NCI-H1694 treated with DMSO at 0.1 percent for 48 hours (cell line): Measurements from ENCODE around the gene MYBPH.
A peak's percentile ranks its signal among the peaks of the same experiment; 100 is the strongest.

Source experiments
- DNase-seq: peaks from one replicate; lab custom pipeline; 2025; lab: John Stamatoyannopoulos, UW

The MYBPH gene

DNA sequence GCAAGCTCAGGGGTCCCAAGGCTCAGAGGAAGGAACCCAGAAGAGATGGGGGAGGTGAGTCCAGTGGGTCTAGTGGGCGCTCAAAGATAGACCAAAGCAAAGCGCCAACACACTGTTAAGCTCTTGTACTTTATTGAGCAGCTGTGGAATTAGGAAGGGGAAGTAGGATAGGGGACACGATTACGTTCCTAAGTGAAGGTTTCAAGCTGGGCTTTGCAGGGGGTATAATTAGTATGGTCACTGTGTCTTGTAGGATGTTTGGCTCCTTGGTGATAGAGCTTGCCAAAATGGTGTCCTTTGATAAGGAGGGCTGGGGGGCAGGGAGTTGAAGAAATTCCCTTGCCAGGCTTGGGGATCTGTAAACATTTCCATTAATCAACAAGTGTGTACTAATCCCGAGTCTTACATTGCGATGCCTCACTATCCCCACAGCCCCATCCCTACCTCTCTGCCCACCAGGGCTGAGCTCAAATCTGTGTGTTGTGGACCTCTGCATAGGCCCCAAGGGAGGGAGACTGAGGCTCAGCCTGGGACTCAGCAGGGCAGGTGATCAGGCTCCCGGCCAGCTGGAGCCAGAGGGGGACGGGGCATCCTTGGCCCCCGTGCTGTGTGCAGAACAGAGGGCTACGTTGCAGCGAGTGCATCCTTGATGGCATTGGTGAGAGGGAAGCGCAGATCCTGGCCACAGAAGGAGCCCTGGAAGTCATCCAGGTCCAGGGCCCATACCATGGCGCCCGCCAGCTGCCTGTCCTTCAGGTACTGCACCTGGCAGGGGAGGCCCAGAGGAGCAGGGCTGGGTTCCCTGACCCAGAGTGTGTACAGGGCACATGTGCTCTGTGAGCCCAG lies 3.4 kb upstream of the MYBPH start:
- DNase-seq, result no peak

DNA sequence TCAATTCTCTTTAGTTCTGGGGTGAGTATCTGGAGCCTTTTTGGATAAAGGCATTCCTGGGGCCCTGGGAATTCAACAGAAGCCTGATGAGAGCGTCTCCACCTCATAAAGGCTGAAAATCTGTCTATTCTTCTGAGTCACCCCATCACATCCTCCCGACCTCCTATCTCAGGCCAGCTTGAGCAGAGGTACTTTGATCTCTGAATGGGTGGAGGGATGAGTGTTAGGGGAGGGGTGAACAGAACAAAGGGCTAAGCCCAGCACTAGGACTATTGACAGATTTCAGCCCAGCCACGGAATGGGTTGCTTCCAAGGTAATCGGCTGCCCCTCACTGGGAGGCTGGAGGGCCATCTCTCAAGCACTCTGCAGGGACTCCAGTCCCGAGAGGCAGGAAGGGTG lies 2.5 kb upstream of the MYBPH start:
- no peak for DNase-seq

DNA sequence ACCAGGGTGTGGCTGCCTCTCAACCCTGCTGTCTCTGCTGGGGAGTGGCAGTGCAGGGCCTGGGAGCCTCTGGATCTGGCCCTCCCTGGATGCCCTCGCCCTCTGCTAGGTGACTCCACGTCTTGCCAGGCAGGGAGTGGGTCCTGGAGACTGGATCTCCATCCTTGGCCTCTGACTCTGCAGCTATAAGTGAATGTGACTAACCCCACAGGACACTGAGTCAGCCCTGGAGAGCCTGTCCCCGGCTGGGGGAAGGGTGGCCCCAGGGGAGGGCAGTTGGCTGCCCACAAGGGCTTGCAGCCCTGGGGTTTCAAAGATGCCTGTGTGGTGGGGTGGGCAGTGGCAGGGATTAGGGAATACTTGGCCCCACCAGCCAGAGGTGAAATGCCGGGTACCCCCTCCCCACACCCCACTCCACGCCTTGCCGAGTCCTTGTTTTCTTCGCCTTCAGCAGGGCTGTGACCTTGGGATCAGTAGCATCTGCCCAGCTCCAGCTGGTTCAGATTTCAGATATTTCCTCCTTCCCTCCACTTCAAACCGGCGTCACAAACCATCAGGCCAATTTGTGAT lies 1.9 kb upstream of the MYBPH start:
- DNase-seq, result no peak

DNA sequence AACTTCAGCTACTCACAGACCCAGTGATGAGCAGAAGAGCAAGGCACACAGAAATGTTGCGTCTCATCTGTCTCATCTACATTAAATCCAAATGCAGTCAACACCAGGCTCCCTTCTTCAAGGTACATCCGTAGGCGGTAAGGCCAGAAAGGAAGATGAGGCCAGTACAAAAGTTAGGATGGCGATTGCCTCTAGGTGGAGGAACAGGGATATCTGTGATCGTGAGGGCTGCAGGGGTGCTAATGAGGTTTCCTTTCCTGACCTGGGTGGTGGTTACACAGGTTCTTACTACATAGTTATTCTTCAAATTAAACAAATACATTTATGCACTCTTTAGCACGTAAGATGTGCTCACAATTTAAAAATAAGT lies 1.4 kb upstream of the MYBPH start:
- no peak for DNase-seq

DNA sequence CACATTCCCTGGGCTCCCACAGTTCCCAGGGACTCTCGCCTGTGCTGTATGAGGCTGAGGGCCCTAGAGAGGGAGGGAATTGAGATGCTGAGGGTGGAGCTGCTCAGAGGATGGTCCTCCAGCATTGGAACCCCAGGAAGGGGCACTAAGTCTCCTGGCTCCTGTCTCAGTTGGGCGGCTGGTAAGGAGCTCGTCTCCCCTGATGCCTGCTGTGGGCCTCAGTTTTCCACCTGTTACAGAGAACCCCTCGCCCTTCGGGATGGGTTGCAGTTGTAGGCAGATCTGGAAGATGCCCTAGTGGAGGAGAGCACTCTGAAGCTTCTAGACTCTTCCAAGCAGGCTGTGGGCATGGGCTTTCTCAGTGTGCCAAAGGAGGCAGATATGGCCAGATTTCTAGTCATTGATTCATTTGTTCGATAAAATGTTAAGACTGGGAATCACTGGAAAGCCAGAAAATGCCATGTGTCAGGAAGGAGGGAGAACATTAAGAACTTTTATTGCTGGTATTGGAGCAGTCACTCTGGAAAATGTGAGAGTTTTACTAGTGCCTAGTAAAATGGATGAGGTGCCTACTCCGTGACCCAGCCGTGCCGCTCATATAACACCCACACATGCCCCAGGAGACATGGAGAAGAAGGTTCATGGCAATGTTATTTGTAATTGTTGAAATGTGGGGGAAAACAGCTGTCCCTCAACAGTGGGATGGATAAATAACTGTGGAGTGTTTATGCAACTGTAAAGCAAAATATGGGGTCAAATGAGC lies 828 bp upstream of the MYBPH start:
- DNase-seq, result no peak

DNA sequence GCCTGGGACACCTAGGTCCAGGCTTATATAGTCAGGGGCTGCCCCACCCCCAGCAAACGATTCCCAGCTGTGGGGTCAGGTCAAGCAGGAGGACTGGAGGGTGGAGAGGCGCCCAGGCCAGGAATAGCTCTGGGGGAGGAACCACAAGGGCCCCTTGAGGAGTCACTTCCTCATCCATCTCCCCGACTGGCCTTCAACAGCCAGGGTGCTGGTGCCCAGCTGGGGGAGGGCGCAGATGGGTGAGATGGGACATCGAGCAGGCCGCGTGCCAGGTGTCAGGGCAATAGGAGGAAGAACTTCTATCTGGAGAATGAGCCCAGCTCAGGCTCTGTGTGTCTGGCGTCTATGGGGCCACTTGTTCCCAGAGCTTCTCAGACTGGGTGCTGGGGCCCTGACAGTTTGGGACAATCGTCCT lies 208 bp upstream of the MYBPH start:
- no peak for DNase-seq

DNA sequence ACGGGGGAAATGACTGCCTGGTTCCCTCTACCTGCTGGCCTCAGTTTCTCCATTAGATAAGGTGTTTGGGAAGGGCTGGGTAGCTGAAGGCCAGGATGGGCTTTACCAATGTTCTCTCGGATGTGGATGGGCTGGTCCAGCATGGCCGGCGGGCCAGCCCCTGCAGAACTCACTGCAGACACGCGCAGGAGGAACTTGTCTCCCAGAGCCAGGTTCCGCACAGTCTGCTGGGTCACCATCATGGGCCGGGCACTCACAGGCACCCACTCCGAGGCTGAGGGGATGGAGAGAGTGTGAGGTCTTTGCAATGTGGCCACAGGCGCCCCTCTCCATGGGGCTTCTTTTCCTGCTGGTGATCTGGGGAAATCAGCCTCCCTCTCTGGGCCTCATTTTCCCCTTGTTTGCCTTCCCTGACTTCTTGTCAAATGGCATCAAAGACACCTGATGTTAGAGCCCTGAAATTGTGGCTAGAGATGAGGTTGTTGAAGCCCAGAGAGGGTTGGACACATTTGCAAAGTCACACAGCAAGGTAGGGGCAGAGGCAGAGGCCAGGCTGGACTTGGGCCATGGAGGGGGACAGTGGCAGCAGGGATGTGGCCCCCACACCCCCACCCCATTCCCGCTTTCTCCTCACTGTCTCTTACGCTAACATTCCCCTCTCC lies 1.2 kb downstream of the MYBPH start:
- no peak for DNase-seq

DNA sequence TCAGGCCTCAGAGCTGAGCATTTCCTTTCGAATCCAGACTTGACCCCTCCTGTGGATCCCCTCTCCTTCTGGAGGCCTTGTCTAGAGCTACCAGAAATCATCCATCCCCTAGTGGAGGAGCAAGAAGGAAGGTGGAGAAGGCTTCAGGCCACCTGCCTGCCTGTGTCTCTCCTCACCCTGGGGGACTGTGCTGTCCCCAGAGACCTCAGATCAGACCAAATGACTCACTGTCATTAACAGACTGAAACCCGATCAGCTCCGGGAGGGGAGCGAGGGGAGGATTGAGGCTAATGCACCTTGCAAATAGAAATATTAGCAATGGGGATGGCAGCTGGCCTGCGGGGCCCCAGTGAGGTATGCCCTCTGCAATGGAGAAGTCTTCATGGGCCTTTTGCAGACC lies 2.1 kb downstream of the MYBPH start:
- DNase-seq, result peak; percentile 14

DNA sequence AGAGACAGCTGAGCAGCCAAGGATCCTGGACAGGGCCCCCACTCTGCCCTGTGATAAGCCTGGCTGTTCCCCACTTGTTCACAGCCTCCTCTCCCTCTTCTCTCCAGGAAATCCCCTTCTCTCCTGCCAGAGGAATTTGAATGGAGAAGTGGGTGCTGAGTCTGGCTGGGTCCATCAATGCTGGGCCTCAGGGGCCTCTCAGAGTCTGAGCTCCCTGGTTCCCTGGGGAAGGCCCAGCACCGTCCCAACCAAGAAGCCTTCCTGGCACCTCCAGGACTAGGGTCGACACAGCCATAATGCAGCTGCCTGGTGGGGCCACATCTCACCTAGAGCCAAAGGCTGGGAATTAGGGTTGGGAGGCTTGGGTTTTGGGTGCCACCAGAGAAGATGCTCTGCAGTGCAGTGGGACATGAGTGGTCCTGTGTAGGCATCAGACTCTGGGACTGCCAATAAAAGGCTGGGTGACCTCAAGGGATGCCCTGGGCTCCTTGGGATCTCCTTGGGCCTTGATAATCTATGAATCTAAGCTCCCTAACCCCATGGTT lies 2.5 kb downstream of the MYBPH start:
- DNase-seq, result no peak

DNA sequence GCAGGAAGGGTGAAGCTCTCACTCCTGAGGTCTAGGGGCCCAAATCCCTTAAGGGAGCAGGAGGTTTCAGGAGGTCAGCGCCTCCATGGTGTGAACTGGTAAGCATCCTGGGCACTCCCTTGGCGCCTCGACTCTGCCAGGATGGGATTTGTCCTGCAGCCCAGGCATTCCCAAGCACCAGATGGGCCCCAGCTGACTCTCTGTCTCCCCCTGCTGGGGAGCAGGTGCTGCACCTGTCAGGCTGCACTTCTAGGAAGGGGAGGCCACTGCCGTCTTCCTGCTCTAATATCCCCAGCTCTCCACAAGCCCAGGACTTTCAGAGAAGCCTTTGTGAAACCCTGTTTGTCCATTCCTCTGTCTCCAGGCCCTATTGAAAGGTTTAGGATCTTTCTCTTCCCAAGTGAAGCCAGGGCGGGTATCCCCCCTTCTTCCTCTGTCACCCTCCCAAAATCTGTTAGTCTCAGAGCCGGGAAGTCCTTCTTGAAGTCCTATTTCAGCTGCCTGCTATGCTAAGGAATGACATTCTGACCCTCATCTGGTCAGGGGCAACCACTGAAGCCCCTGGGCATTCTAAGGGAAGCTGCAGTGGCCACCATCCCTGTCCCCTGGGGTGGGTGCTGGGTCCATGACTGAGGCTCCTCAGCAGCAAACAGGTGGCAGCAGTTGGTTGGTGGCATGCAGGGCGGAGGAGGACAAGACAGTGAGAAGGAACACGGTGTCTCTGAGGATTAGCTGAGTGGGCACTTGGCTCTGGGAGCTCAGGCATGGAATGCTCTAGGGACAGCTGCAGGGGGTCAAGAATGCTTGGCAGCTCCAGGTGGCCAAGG lies 3.2 kb downstream of the MYBPH start:
- DNase-seq, result peak; percentile 59

DNA sequence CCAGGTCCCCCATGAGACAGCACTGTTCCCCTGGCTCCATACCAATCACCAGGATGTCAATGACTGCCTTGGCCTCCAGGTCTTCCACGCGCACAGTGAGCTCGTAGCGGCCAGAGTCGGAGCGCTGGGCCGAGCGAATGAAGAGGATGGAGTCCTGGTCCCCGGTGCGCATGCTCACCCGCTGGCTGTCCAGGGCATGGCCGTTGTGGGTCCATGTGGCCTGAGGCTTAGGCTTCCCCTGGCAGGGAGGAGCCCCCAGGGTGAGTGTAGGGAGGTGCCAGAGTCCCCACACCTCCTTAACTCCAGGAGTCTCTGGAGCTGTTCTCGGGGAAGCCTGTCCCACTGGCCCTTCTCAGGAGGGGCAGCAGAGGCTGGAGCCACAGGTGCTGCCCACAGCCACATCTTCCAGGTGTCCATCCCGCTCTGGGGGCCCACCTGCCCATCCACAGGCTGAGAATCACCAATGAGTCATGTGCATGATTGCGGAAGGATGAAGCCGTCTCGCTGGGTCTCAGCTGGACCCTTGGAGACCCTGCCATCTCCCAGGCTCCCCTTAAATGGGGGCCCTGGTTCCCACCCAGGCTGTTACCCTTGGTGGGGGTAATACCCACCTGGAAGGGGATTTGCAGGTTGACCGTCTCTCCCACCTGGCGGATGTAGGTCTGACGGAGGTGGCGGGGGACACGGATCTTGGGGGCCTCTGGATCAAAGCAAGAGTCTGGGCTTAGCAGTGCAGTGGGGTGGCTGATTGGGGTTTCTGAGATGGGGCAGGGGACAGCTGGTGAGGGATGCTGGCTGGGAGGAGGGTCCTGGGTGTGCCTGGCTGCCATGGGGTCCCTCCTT lies 4.1 kb downstream of the MYBPH start:
- DNase-seq, result no peak

DNA sequence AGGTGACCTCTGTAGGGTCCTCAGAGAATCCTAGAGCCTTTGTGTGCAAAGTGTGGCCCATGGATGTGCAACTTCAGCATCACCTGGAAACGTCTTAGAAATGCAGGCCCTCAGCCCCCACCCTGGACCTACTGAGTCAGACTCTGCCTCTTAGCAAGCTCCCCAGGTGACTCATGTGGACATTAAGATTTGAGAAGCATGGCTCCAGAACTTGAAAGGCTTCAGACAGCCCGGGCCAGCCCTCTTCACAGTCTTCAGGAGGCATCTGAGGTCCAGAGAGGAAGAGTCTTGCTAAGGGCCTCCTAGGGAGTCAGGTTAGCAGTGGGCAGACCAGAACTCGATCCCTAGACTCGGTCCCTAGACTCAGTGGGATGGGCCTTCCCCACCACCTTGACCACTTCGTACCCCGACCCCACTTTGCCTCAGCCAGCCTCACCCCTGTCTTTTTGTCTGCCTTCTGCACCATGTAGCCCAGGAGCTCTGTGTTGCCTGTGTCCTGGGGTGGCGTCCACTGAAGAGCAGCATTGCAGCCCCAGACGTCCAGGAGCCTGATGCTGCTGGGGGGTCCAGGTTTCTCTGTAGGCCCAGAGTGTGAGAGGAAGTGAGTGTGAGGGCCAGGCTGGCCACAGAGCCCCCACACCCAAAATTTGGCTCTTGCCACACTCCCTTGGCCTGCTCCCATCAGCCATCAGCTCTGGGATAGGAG lies 4.8 kb downstream of the MYBPH start:
- no peak for DNase-seq

DNA sequence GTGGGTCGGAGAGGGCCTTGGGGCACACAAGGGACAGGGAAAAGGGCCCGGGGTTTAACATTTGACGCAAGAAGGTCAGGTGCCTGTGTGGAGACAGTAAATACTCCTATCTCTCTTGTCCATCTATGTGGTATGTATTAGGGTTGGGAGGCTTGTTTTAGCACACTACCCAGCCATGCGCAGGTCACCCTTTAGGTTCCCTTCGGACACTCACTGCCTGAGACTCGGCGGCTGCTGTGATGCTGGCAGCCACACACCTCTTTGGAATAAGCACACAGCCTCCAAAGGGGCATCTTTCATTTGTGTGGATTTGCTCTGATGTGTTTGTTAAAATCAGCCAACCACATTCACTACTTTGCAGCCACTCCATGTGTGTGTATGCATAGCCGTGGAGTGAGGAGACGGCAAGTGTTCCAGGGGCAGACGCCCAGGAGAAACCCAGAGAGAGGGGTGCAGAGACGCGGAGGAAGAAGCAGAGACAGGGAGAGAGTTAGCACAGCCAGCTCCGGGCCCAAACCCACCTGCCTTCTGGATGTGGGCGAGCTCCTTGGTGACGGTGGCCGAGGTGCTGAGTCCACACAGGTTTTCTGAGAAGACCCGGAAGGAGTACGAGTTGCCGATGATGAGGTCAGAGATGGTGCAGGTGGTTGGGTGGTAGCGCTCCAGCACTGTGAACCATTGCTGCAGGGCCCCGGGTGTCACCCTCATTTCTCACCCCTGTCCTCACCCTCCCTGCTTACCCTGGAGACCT lies 5.7 kb downstream of the MYBPH start:
- DNase-seq, result no peak

DNA sequence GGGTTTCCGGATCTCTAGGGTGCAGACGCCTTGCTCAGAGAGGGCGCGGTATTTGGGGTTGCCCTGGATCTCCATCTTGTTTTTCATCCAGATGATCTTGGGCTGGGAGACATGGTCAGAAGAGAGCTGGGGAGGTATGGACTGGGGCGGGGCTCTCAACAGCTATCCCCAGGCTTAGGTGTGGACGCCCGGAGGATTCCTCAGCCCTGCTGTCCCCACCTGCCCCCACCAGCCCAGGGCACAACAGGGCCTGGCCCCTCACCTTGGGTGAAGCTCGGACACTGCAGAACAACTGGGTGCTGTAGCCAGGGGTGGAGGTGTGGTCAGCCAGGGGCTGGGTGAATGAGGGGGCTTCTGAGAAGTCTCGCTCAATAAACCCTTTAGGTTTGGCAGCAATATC lies 6.6 kb downstream of the MYBPH start:
- DNase-seq, result no peak

DNA sequence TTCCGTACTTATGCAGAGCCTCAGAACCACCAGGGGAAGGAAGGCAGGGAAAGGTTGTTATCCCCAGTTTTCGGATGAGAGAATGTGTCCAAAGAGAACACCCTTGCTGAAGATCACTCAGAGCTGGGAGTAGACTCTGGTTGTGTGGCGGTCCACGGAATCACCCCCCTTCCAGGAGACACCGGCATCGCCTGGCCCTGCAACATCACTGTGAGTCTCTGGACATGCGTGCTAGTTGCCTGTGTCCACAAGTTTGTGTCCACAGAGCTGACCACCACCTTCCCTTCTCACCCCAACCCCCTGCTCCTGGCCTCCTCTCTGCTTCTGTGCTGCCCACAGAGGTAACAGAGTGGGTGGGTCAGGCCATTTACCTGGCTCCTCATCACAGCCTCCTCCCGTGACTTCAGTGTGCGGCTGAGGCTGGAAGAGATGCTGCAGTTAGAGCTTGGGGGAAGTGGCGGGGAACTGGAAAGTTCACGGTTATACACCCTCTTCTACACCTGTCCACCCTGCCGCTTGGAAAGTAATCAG lies 7.3 kb downstream of the MYBPH start:
- no peak for DNase-seq

DNA sequence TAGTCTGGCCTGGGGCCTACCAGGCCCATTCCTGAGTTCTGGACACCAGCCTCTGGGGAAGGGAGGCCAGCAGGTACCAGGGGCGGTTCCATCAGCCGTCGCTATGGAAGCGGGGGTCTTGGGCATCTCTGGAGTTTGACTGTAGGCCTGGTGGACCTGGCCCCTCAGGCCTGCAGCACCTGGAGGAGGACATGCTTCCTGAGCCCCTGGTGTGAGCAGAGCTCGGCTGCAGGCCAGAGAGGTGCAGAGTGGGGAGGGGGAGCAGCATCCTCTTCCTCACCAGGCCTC lies 7.8 kb downstream of the MYBPH start:
- no peak for DNase-seq

DNA sequence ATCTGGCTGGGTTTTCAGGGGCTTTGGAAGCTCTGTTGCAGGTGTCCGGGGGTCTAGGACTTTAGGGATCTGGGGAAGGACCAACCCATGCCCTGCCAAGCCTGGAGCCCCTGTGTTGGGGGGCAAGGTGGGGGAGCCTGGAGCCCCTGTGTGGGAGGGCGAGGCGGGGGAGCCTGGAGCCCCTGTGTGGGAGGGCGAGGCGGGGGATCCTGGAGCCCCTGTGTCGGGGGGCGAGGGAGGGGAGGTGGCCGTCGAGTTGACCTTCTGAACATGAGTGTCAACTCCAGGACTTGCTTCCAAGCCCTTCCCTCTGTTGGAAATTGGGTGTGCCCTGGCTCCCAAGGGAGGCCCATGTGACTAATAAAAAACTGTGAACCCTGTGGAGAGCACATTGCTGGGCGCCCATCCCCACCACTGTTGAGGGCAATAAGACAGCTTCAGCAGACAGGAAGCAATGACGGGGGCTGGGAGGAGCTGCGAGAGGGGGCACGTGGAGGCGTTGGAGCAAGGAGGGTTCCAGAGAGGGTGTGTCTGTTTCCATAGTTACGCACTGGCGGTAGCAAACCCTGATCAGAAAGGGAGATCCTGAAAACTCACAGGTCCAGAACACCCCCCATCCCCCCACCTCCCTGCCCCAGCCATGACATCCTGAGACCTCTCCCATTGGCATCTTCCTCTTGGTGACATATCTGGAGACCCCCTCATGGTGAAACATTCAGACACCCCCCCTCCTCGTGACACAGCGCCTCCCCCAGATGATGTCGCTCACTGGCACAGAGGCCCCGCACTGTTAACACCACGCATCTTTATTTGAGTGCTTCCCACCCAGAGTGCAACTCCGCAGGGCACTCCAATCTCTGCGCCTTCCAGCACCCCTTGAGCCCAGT lies 8.4 kb downstream of the MYBPH start:
- no peak for DNase-seq
